HepG2 (cell line): ENCODE results near the gene MRPL2. TPM values are rescaled to one million over a fixed set of nuclear protein-coding genes. Genes with fewer than 3 reads are reported as not detected.

Source experiments
- ATF1 ChIP-seq: IDR thresholded peaks from 2 replicates; pipeline ENCODE4 v1.6.1; 2016; ENCODE audit warnings: mild to moderate bottlenecking, control low read depth
- ATF3 ChIP-seq: sonication (generic); formaldehyde crosslinking; IDR thresholded peaks from 2 replicates; pipeline ENCODE4 v1.4.0; 2020; ENCODE audit warnings: missing genetic modification reagents
- E2F5 ChIP-seq: sonication (generic); formaldehyde crosslinking; conservative IDR thresholded peaks from 2 replicates; pipeline ENCODE4 v1.4.0; 2020; ENCODE audit warnings: missing genetic modification reagents
- HDAC2 ChIP-seq: sonication (generic); formaldehyde crosslinking; IDR thresholded peaks from 2 replicates; pipeline ENCODE4 v1.4.0; 2020; ENCODE audit warnings: missing genetic modification reagents
- HDAC6 ChIP-seq: fragments of 200-600 bp; sonication (generic); IDR thresholded peaks from 2 replicates; pipeline ENCODE4 v1.7.0; 2017; ENCODE audit warnings: mild to moderate bottlenecking, antibody characterized with exemption, low read length, low read depth
- HMGXB3 ChIP-seq: sonication (generic); formaldehyde crosslinking; IDR thresholded peaks from 2 replicates; pipeline ENCODE4 v1.4.0; 2020; ENCODE audit warnings: missing genetic modification reagents, borderline replicate concordance
- ISL2 ChIP-seq: sonication (generic); formaldehyde crosslinking; IDR thresholded peaks from 2 replicates; pipeline ENCODE4 v1.5.0; 2020; ENCODE audit warnings: missing genetic modification reagents
- LCORL ChIP-seq, 2 experiments: fragments of 450-650 bp in 1 of 2; sonication (generic) in 1 of 2; formaldehyde crosslinking in 1 of 2; IDR thresholded peaks; 2 replicates each; pipeline versions ENCODE4 v1.5.0 to v1.6.1; 2017 to 2020; ENCODE audit warnings: antibody characterized with exemption in 1 of 2, missing genetic modification reagents in 1 of 2
- SUZ12 ChIP-seq: fragments of 150-350 bp; IDR thresholded peaks from 2 replicates; pipeline ENCODE4 v1.6.1; 2014; ENCODE audit warnings: low read depth, low read length
- TSC22D2 ChIP-seq: sonication (generic); formaldehyde crosslinking; IDR thresholded peaks from 2 replicates; pipeline ENCODE4 v1.5.1; 2020; ENCODE audit warnings: missing genetic modification reagents, mild to moderate bottlenecking, borderline replicate concordance
- ZBTB38 ChIP-seq: sonication (generic); formaldehyde crosslinking; IDR thresholded peaks from 2 replicates; pipeline ENCODE4 v1.5.1; 2020; ENCODE audit warnings: mild to moderate bottlenecking, missing genetic modification reagents
- ZFP1 ChIP-seq: IDR thresholded peaks from 2 replicates; pipeline ENCODE4 v1.6.1; 2016
- ZNF451 ChIP-seq: sonication (generic); formaldehyde crosslinking; IDR thresholded peaks from 2 replicates; pipeline ENCODE4 v1.5.0; 2020; ENCODE audit warnings: mild to moderate bottlenecking, missing genetic modification reagents
- ZNF550 ChIP-seq: sonication (generic); formaldehyde crosslinking; IDR thresholded peaks from 2 replicates; pipeline ENCODE4 v1.4.0; 2020; ENCODE audit warnings: mild to moderate bottlenecking, missing genetic modification reagents, borderline replicate concordance
- ZNF597 ChIP-seq: sonication (generic); formaldehyde crosslinking; IDR thresholded peaks from 2 replicates; pipeline ENCODE4 v1.5.0; 2020; ENCODE audit warnings: missing genetic modification reagents
- ZNF619 ChIP-seq: sonication (generic); formaldehyde crosslinking; IDR thresholded peaks from 2 replicates; pipeline ENCODE4 v1.4.0; 2020; ENCODE audit warnings: mild to moderate bottlenecking, missing genetic modification reagents
- polyA plus RNA-seq, 8 experiments: library from polyadenylated mRNA; depleted of rRNA in 3 of 8; stranded (reverse) in 7 of 8; unstranded in 1 of 8; fragments of >200 nt; fragmentation: Illumina TruSeq in 4 of 8; extraction: Trizol in 4 of 8; gene quantifications; 2 replicates each; pipeline versions ENCODE4 v1.2.1 to v1.2.3, GENCODE V29; 2011 to 2016; ENCODE audit warnings: low read depth in 4 of 8, missing spikeins in 1 of 8, mixed read lengths in 1 of 8; ENCODE audit not compliant: insufficient read depth in 1 of 8
- total RNA-seq, 5 experiments: library from RNA; depleted of rRNA; stranded (reverse); fragments of >200 nt; fragmentation: Illumina TruSeq; extraction: Trizol; gene quantifications; 2 replicates each; pipeline ENCODE4 v1.2.3, GENCODE V29; 2016; ENCODE audit warnings: low read depth in 1 of 5
- TF ChIP-seq, protein P1 (sequence below): sonication (generic); formaldehyde crosslinking; IDR thresholded peaks from 2 replicates; pipeline ENCODE4 v1.4.0; 2020; ENCODE audit warnings: mild to moderate bottlenecking, missing genetic modification reagents
- TF ChIP-seq, protein P2 (sequence below): sonication (generic); formaldehyde crosslinking; IDR thresholded peaks from 2 replicates; pipeline ENCODE4 v1.9.0; 2021; ENCODE audit warnings: missing genetic modification reagents, borderline replicate concordance

The MRPL2 gene
- total and polyA plus RNA-seq, 2 of the 13 experiments (the other 11 are each of a cell fraction or from before 2014, with no cell fraction given) = 56.8 to 65.6 TPM

DNA sequence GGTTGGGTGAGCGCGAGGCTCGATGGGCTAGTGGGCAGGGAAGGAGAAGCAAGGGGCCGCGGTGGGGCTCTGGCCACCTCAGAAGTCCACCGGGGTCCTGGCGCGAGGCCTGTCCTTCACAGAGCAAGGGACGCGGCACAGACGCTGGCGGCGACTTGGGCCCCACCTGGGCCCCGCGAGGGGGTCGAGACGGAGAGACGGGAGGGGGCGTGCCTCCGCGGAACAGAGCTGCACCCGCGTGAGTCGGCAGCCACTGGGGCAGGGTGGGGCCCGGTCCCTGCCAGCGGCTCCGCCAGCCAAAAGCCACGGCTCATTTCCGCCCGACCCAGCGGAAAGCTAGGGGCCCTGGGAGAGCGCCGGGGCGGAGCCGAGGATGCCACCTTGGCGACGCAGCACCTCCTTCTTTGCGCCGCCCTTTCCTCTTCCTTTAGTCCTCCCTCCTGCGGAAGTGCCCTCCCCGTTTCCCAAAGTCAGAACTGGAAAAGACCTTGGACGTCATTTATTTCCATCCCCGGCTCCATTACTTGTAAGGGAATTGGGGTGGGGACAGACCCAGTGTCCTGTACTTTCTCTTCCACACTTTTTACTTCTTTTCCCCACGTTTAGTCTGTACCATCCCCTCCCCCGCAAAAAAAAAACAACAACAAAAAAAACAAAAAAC is 5.6 kb downstream of the MRPL2 start, which contains the start of gene CUL7 (continued):
- peak; percentile 88; the same call in 1 of the 2 replicates for TF ChIP-seq HMGXB3 (CRISPR knock-in tag)
- peak; percentile 51; the same call in 1 of the 2 replicates for TF ChIP-seq ZFP1 (CRISPR knock-in tag)
- peak; percentile 56; the same call in 1 of the 2 replicates for TF ChIP-seq ISL2 (CRISPR knock-in tag)
- TF ChIP-seq TSC22D2 (CRISPR knock-in tag) = peak; percentile 90; the same call in 1 of the 2 replicates
- TF ChIP-seq ZNF550 (CRISPR knock-in tag) = 0 out of 2 replicates have a peak, but pooled peaks have one; percentile 4
- no peak for TF ChIP-seq HDAC6
- TF ChIP-seq ZBTB38 (CRISPR knock-in tag) = no peak
- TF ChIP-seq ZNF597 = no peak
- TF ChIP-seq HDAC2 (CRISPR knock-in tag) = peak; percentile 75
- TF ChIP-seq, protein P1, sequence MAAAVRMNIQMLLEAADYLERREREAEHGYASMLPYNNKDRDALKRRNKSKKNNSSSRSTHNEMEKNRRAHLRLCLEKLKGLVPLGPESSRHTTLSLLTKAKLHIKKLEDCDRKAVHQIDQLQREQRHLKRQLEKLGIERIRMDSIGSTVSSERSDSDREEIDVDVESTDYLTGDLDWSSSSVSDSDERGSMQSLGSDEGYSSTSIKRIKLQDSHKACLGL (CRISPR knock-in tag) = peak; percentile 94
- TF ChIP-seq E2F5 (CRISPR knock-in tag) = no peak; the same call in 1 of the 2 replicates
- no peak for TF ChIP-seq SUZ12
- TF ChIP-seq, protein P2, sequence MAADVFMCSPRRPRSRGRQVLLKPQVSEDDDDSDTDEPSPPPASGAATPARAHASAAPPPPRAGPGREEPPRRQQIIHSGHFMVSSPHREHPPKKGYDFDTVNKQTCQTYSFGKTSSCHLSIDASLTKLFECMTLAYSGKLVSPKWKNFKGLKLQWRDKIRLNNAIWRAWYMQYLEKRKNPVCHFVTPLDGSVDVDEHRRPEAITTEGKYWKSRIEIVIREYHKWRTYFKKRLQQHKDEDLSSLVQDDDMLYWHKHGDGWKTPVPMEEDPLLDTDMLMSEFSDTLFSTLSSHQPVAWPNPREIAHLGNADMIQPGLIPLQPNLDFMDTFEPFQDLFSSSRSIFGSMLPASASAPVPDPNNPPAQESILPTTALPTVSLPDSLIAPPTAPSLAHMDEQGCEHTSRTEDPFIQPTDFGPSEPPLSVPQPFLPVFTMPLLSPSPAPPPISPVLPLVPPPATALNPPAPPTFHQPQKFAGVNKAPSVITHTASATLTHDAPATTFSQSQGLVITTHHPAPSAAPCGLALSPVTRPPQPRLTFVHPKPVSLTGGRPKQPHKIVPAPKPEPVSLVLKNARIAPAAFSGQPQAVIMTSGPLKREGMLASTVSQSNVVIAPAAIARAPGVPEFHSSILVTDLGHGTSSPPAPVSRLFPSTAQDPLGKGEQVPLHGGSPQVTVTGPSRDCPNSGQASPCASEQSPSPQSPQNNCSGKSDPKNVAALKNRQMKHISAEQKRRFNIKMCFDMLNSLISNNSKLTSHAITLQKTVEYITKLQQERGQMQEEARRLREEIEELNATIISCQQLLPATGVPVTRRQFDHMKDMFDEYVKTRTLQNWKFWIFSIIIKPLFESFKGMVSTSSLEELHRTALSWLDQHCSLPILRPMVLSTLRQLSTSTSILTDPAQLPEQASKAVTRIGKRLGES = no peak
- no peak; the same call in 1 of the 2 replicates for TF ChIP-seq ZNF451 (CRISPR knock-in tag)
- no peak; the same call in 1 of the 2 replicates for TF ChIP-seq ZNF619 (CRISPR knock-in tag)
- 0 out of 2 replicates have a peak, but pooled peaks have one; percentile 4 for TF ChIP-seq LCORL (IDR thresholded peaks at IDR 0.05)
- TF ChIP-seq LCORL (CRISPR knock-in tag; IDR thresholded peaks at IDR 0.05) = peak; percentile 92
- peak; percentile 55; the same call in 1 of the 2 replicates for TF ChIP-seq ATF1 (CRISPR knock-in tag)
- TF ChIP-seq ATF3 (CRISPR knock-in tag) = no peak
